Hindlimb muscle (tissue), 1 donor: Measurements from ENCODE around the gene SCCPDH. TPM values are rescaled to one million over a fixed set of nuclear protein-coding genes. Genes with fewer than 3 reads are reported as not detected.
A peak's percentile ranks its signal among the peaks of the same experiment; 100 is the strongest.
"Not testable (repeated sequence)": the region's sequence is repeated elsewhere in the genome, so short reads cannot be mapped to it uniquely, and the experiment has no call there.

ENCODE experiments used
- DNase-seq: peaks from one replicate; pipeline ENCODE4 v3.0.0-alpha.2; 2013
- polyA plus RNA-seq: library from polyadenylated mRNA; unstranded; fragments of 120-200 nt; gene quantifications from one replicate; pipeline ENCODE4 v1.2.1, GENCODE V29; 2013; ENCODE audit not compliant: insufficient read length

Gene SCCPDH
- polyA plus RNA-seq, 1 donor = 36.3 TPM

- DNase-seq = no peak
Observed at GRCh38 chr1:246705368-246705767, 18.8 kb upstream of the SCCPDH start.

GRCh38 chr1:246708166-246708565 lies 16.0 kb upstream of the SCCPDH start:
- DNase-seq = no peak

GRCh38 chr1:246709196-246709595 lies 15.0 kb upstream of the SCCPDH start:
- no peak for DNase-seq

GRCh38 chr1:246709835-246710234 lies 14.4 kb upstream of the SCCPDH start:
- no peak for DNase-seq

- no peak for DNase-seq
Observed at GRCh38 chr1:246711548-246712003, 12.6 kb upstream of the SCCPDH start.

GRCh38 chr1:246712428-246712827 lies 11.8 kb upstream of the SCCPDH start:
- DNase-seq = not testable (repeated sequence)

GRCh38 chr1:246719361-246719760 lies 4.8 kb upstream of the SCCPDH start:
- not testable (repeated sequence) for DNase-seq

- DNase-seq = not testable (repeated sequence)
Observed at GRCh38 chr1:246720814-246721213, 3.4 kb upstream of the SCCPDH start.

- no peak for DNase-seq
Observed at GRCh38 chr1:246722720-246723119, 1.5 kb upstream of the SCCPDH start.

GRCh38 chr1:246724731-246725095 lies 504 bp downstream of the SCCPDH start:
- peak; percentile 68 for DNase-seq

GRCh38 chr1:246725191-246725590 lies 982 bp downstream of the SCCPDH start:
- no peak for DNase-seq

- no peak for DNase-seq
Observed at GRCh38 chr1:246726255-246726679, 2.1 kb downstream of the SCCPDH start.

- DNase-seq = no peak
Observed at GRCh38 chr1:246726881-246727280, 2.7 kb downstream of the SCCPDH start.

- DNase-seq = no peak
Observed at GRCh38 chr1:246727594-246727993, 3.4 kb downstream of the SCCPDH start.

GRCh38 chr1:246728311-246728710 lies 4.1 kb downstream of the SCCPDH start:
- no peak for DNase-seq

GRCh38 chr1:246729040-246729439 lies 4.8 kb downstream of the SCCPDH start:
- not testable (repeated sequence) for DNase-seq

GRCh38 chr1:246730839-246731238 lies 6.6 kb downstream of the SCCPDH start:
- no peak for DNase-seq

GRCh38 chr1:246731873-246732272 lies 7.7 kb downstream of the SCCPDH start:
- DNase-seq = not testable (repeated sequence)

GRCh38 chr1:246733704-246734103 lies 9.5 kb downstream of the SCCPDH start:
- DNase-seq = no peak

- no peak for DNase-seq
Observed at GRCh38 chr1:246734866-246735265, 10.7 kb downstream of the SCCPDH start.

- no peak for DNase-seq
Observed at GRCh38 chr1:246735735-246736134, 11.5 kb downstream of the SCCPDH start.

- no peak for DNase-seq
Observed at GRCh38 chr1:246742396-246742795, 18.2 kb downstream of the SCCPDH start.

- not testable (repeated sequence) for DNase-seq
Observed at GRCh38 chr1:246746155-246746554, 21.9 kb downstream of the SCCPDH start.

GRCh38 chr1:246748006-246748405 lies 23.8 kb downstream of the SCCPDH start:
- DNase-seq = no peak

- no peak for DNase-seq
Observed at GRCh38 chr1:246748867-246749266, 24.7 kb downstream of the SCCPDH start.
